Endothelial cell of umbilical vein (primary cell): ENCODE data around the gene C2CD4B. TPM values are rescaled to one million over a fixed set of nuclear protein-coding genes. Genes with fewer than 3 reads are reported as not detected.
A peak's percentile ranks its signal among the peaks of the same experiment; 100 is the strongest.

Experiments used
- BruUV-seq: library from RNA; stranded (reverse); fragments of 400-500 nt; replicated peaks from 2 replicates; lab custom pipeline; 2021; lab: Mats Ljungman, UMichigan
- CTCF ChIA-PET: fragments of 300-600, 350-600 bp; sonication (Branson Sonifier 250); formaldehyde crosslinking; loops from one replicate; lab custom pipeline; 2021; ENCODE audit warnings: antibody characterized with exemption, inconsistent platforms; lab: Charles Lee
- POLR2A ChIA-PET: fragments of 300-600, 350-600 bp; sonication (Branson Sonifier 250); formaldehyde crosslinking; loops from one replicate; lab custom pipeline; 2021; ENCODE audit warnings: antibody characterized with exemption, inconsistent platforms; lab: Charles Lee
- DNase-seq: peaks from one replicate; pipeline ENCODE4 v3.0.0-alpha.2; 2011; ENCODE audit warnings: low read depth, low spot score
- FAIRE-seq: peaks from 2 replicates; lab custom pipeline; 2011; peaks lifted over from hg19 to GRCh38; lab: Jason Lieb, UNC
- H2AFZ ChIP-seq: 2 replicates; pipeline ENCODE4 v1.6.0; 2012; ENCODE audit warnings: low read depth, low read length, control low read depth, inconsistent platforms
- H3K27ac ChIP-seq: 2 replicates; pipeline ENCODE4 v1.5.1; 2011; ENCODE audit warnings: low read depth, mild to moderate bottlenecking, control low read depth, low read length, moderate library complexity; ENCODE audit not compliant: insufficient read depth
- H3K27me3 ChIP-seq, 2 experiments: 2 replicates each; pipeline versions ENCODE4 v1.6.0 to v1.6.1; 2011; ENCODE audit warnings: low read length in 2 of 2, mixed read lengths in 1 of 2; ENCODE audit not compliant: control insufficient read depth in 2 of 2, insufficient read depth in 2 of 2
- H3K36me3 ChIP-seq, 2 experiments: 2 replicates in 1 of 2; 3 replicates in 1 of 2; pipeline ENCODE4 v1.5.1; 2011; ENCODE audit warnings: low read length in 2 of 2, mild to moderate bottlenecking in 1 of 2, moderate library complexity in 1 of 2; ENCODE audit not compliant: control insufficient read depth in 2 of 2, insufficient read depth in 2 of 2; ENCODE audit errors: extremely low read depth in 1 of 2
- H3K4me1 ChIP-seq: 3 replicates; pipeline ENCODE4 v1.5.1; 2011; ENCODE audit warnings: mild to moderate bottlenecking, low read length; ENCODE audit not compliant: control insufficient read depth, insufficient read depth; ENCODE audit errors: extremely low read depth
- H3K4me2 ChIP-seq: 2 replicates; pipeline ENCODE4 v1.6.1; 2011; ENCODE audit warnings: low read length, control low read depth, mixed read lengths; ENCODE audit not compliant: insufficient read depth
- H3K4me3 ChIP-seq, 3 experiments: fragments of 200-600 bp in 1 of 3; sonication (generic), shearing (Covaris generic) in 1 of 3; replicated peaks in 1 of 3; 2 replicates each; pipeline ENCODE4 v1.5.1; 2011 to 2016; ENCODE audit warnings: control low read depth in 3 of 3, low read length in 3 of 3, mild to moderate bottlenecking in 2 of 3, inconsistent platforms in 1 of 3, low read depth in 1 of 3, moderate library complexity in 1 of 3; ENCODE audit not compliant: insufficient read depth in 1 of 3
- H3K79me2 ChIP-seq: 2 replicates; pipeline ENCODE4 v1.6.0; 2012; ENCODE audit warnings: low read length, inconsistent platforms; ENCODE audit not compliant: control insufficient read depth, insufficient read depth
- H3K9ac ChIP-seq: replicated peaks from 2 replicates; pipeline ENCODE3; 2011; ENCODE audit warnings: low read length, control low read depth; ENCODE audit not compliant: insufficient read depth; ENCODE audit errors: extremely low read depth
- H3K9me1 ChIP-seq: replicated peaks from 3 replicates; pipeline ENCODE4 v1.6.0; 2011; ENCODE audit warnings: mild to moderate bottlenecking, low read length; ENCODE audit not compliant: control insufficient read depth, insufficient read depth; ENCODE audit errors: extremely low read depth
- H3K9me3 ChIP-seq: replicated peaks from 2 replicates; pipeline ENCODE4 v1.5.1; 2012; ENCODE audit warnings: low read length, inconsistent platforms; ENCODE audit not compliant: control insufficient read depth, insufficient read depth
- H4K20me1 ChIP-seq: replicated peaks from 2 replicates; pipeline ENCODE3; 2011; ENCODE audit warnings: mild to moderate bottlenecking, low read length; ENCODE audit not compliant: control insufficient read depth, insufficient read depth; ENCODE audit errors: extremely low read depth
- EZH2 ChIP-seq: IDR thresholded peaks from 2 replicates; pipeline ENCODE4 v1.6.1; 2012; ENCODE audit warnings: borderline replicate concordance, low read depth, mild to moderate bottlenecking, moderate library complexity, low read length, inconsistent platforms; ENCODE audit not compliant: severe bottlenecking
- FOS ChIP-seq: IDR thresholded peaks from 2 replicates; pipeline ENCODE4 v1.6.1; 2011; ENCODE audit warnings: mild to moderate bottlenecking, low read length, moderate library complexity, borderline replicate concordance; ENCODE audit not compliant: insufficient read depth
- GATA2 ChIP-seq: IDR thresholded peaks from 2 replicates; pipeline ENCODE4 v1.7.0; 2011; ENCODE audit warnings: low read depth, mild to moderate bottlenecking, moderate library complexity, mixed read lengths, low read length; ENCODE audit not compliant: insufficient read length, insufficient read depth
- JUN ChIP-seq: IDR thresholded peaks from 2 replicates; pipeline ENCODE4 v1.6.1; 2011; ENCODE audit warnings: borderline replicate concordance, low read depth; ENCODE audit not compliant: insufficient read length, insufficient read depth
- MYC ChIP-seq: IDR thresholded peaks from one replicate; pipeline ENCODE4 v1.6.1; 2011; ENCODE audit warnings: mild to moderate bottlenecking, low read depth, low read length
- POLR2A ChIP-seq: IDR thresholded peaks from 2 replicates; pipeline ENCODE4 v1.6.1; 2012; ENCODE audit warnings: low read depth, mild to moderate bottlenecking, control low read depth, low read length
- POLR2AphosphoS5 ChIP-seq: IDR thresholded peaks from 2 replicates; pipeline ENCODE4 v1.6.1; 2012; ENCODE audit warnings: low read depth, mild to moderate bottlenecking, control low read depth, low read length, moderate library complexity; ENCODE audit not compliant: insufficient read depth
- dilution Hi-C: fragments of 300-500 bp; cut with MboI; formaldehyde crosslinking; loops from one replicate; pipeline ENCODE4 v1.15.0; 2019; ENCODE audit warnings: low sequenced_read_pairs; ENCODE audit not compliant: extremely low pct_ligation_motif_present
- intact Hi-C: fragments of 100-400 bp; cut with micrococcal nuclease; formaldehyde crosslinking; loops from one replicate; pipeline ENCODE4 v1.10.0; 2022
- polyA plus RNA-seq, 4 experiments: library from polyadenylated mRNA; depleted of rRNA in 3 of 4; stranded (reverse) in 3 of 4; unstranded in 1 of 4; fragments of >200 nt; gene quantifications; 2 replicates each; pipeline versions ENCODE4 v1.2.1 to v1.2.3, GENCODE V29; 2011 to 2012; ENCODE audit warnings: missing spikeins in 1 of 4
- total RNA-seq: library from RNA; stranded (reverse); gene quantifications from 2 replicates; pipeline ENCODE4 v1.2.3, GENCODE V29; 2021
- TF ChIP-seq, protein P1 (sequence below): IDR thresholded peaks from 2 replicates; pipeline ENCODE4 v1.6.1; 2011; ENCODE audit not compliant: insufficient read depth, insufficient read length
- TF ChIP-seq, protein P2 (sequence below), 2 donors: IDR thresholded peaks; 1 replicate in 1 of 2; 2 replicates in 1 of 2; pipeline ENCODE4 v1.5.1; 2011; ENCODE audit warnings: low read length in 2 of 2, mild to moderate bottlenecking in 2 of 2, moderate library complexity in 2 of 2, control low read depth in 1 of 2, inconsistent platforms in 1 of 2, low read depth in 1 of 2; ENCODE audit not compliant: insufficient read depth in 1 of 2; ENCODE audit errors: extremely low read depth in 1 of 2

Gene C2CD4B
- total and polyA plus RNA-seq, 2 donors (not counting 3 experiments of a cell fraction or from before 2014, with no cell fraction given) = 28.4 to 31.7 TPM

DNA sequence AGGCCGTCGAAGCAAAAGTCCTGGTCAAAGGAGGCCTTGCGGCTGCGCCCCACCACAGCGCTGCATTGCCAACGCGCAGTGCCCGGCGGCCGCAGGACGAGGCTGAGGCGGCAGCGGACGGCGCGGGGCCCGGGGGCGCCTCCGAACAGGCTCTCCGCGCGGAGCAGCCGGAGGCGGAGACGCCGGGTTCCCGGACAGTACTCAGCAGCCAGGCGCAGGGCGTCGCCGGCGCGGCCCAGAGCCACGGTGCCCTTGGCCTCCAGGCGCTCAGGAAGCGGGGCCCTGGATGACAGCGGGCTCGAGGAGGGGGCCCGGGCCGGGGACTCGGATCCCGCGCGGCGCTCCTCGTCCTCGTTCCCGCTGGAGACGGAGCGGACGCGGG, 1.1 kb downstream of the C2CD4B start:
- H3K4me3 ChIP-seq = peak overlapping the region; percentile 37 to 75 (median 49)
- CTCF ChIA-PET = interaction anchor here (1.1 to 6.3 kb wide), 2 partner anchors 16 to 38 kb away, joined by 3 to 48 read pairs; no protein-coding TSS in a partner anchor
- dilution Hi-C loops = no loop called here
- H3K4me1 ChIP-seq = peaks cover 31% of the 10 kb centered on the region
- H2AFZ ChIP-seq = peak overlapping the region; percentile 51
- peak overlapping the region; percentile 88 for H3K9ac ChIP-seq
- FAIRE-seq (no peak), DNase-seq (peak; percentile 44)
- H3K9me1 ChIP-seq = no peaks in the 10 kb centered on the region
- H3K27ac ChIP-seq = peak overlapping the region; percentile 69
- H3K79me2 ChIP-seq = peaks cover 4% of the 10 kb centered on the region
- peak overlapping the region; percentile 84 for H3K4me2 ChIP-seq
- no peak for TF ChIP-seq POLR2A
- TF ChIP-seq, protein P1, sequence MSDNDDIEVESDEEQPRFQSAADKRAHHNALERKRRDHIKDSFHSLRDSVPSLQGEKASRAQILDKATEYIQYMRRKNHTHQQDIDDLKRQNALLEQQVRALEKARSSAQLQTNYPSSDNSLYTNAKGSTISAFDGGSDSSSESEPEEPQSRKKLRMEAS = no peak
- TF ChIP-seq EZH2 = no peak
- TF ChIP-seq GATA2 = no peak
- no peak for TF ChIP-seq MYC
- TF ChIP-seq, protein P2, sequence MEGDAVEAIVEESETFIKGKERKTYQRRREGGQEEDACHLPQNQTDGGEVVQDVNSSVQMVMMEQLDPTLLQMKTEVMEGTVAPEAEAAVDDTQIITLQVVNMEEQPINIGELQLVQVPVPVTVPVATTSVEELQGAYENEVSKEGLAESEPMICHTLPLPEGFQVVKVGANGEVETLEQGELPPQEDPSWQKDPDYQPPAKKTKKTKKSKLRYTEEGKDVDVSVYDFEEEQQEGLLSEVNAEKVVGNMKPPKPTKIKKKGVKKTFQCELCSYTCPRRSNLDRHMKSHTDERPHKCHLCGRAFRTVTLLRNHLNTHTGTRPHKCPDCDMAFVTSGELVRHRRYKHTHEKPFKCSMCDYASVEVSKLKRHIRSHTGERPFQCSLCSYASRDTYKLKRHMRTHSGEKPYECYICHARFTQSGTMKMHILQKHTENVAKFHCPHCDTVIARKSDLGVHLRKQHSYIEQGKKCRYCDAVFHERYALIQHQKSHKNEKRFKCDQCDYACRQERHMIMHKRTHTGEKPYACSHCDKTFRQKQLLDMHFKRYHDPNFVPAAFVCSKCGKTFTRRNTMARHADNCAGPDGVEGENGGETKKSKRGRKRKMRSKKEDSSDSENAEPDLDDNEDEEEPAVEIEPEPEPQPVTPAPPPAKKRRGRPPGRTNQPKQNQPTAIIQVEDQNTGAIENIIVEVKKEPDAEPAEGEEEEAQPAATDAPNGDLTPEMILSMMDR (IDR thresholded peaks at IDR 0.05; ENCODE audit: extremely low read depth in 1 of 2, insufficient read depth in 1 of 2, low read depth in 1 of 2, low read length in 2 of 2) = no peak
- TF ChIP-seq JUN = no peak
- no peak for TF ChIP-seq POLR2AphosphoS5
- TF ChIP-seq FOS = no peak
- no peaks in the 10 kb centered on the region for H4K20me1 ChIP-seq
- POLR2A ChIA-PET = interaction anchor here (1.5 kb wide), 1 partner anchor 90 kb away, joined by 6 read pairs; no protein-coding TSS in a partner anchor
- no peaks in the 10 kb centered on the region for H3K36me3 ChIP-seq
- H3K9me3 ChIP-seq = no peaks in the 10 kb centered on the region
- no TSS peak for BruUV-seq
- intact Hi-C loops = loop anchor here (5.0 kb wide), 1 partner anchor 292 kb away; no protein-coding TSS in a partner anchor
- H3K27me3 ChIP-seq = no peaks in the 10 kb centered on the region
